HepG2 (cell line): ENCODE data around the gene TCFL5. TPM values are rescaled to one million over a fixed set of nuclear protein-coding genes. Genes with fewer than 3 reads are reported as not detected.

Source experiments
- AGO2 ChIP-seq: fragments of 200-400 bp; formaldehyde crosslinking; optimal IDR thresholded peaks from 2 replicates; pipeline ENCODE3; 2017; ENCODE audit warnings: mild to moderate bottlenecking, low read depth, low read length, moderate library complexity
- CAMTA2 ChIP-seq: sonication (generic); formaldehyde crosslinking; IDR thresholded peaks from 2 replicates; pipeline ENCODE4 v1.4.0; 2020; ENCODE audit warnings: mild to moderate bottlenecking, missing genetic modification reagents, borderline replicate concordance
- ELF3 ChIP-seq: IDR thresholded peaks from 2 replicates; pipeline ENCODE4 v1.6.1; 2016; ENCODE audit warnings: missing genetic modification reagents, missing compliant biosample characterization
- ERF ChIP-seq: IDR thresholded peaks from 2 replicates; pipeline ENCODE4 v1.6.1; 2018; ENCODE audit warnings: missing biosample characterization, missing genetic modification reagents
- NONO ChIP-seq, 2 experiments: fragments of 450-650 bp in 1 of 2; sonication (generic) in 1 of 2; formaldehyde crosslinking in 1 of 2; IDR thresholded peaks in 1 of 2; conservative IDR thresholded peaks in 1 of 2; 2 replicates each; pipeline versions ENCODE4 v1.6.1 to v1.8.0; 2017 to 2022; ENCODE audit warnings: mild to moderate bottlenecking in 1 of 2, missing genetic modification reagents in 1 of 2, moderate library complexity in 1 of 2
- NR2F1 ChIP-seq, 2 experiments: fragments of 450-650 bp in 1 of 2; formaldehyde crosslinking in 1 of 2; IDR thresholded peaks; 2 replicates each; pipeline versions ENCODE4 v1.5.0 to v1.6.1; 2016 to 2020; ENCODE audit warnings: mild to moderate bottlenecking in 1 of 2, missing compliant biosample characterization in 1 of 2, missing genetic modification reagents in 1 of 2, moderate library complexity in 1 of 2
- RCOR2 ChIP-seq: IDR thresholded peaks from 2 replicates; pipeline ENCODE4 v1.6.1; 2016; ENCODE audit warnings: missing biosample characterization, missing genetic modification reagents
- TARDBP ChIP-seq: sonication (generic); formaldehyde crosslinking; IDR thresholded peaks from 2 replicates; pipeline ENCODE4 v1.8.0; 2022; ENCODE audit warnings: mild to moderate bottlenecking, missing genetic modification reagents
- THRA ChIP-seq: sonication (generic); formaldehyde crosslinking; IDR thresholded peaks from 2 replicates; pipeline ENCODE4 v1.4.0; 2020; ENCODE audit warnings: missing genetic modification reagents, borderline replicate concordance
- ZNF501 ChIP-seq: sonication (generic); formaldehyde crosslinking; IDR thresholded peaks from 2 replicates; pipeline ENCODE4 v1.5.1; 2020; ENCODE audit warnings: mild to moderate bottlenecking, moderate library complexity, missing genetic modification reagents
- ZNF550 ChIP-seq: sonication (generic); formaldehyde crosslinking; IDR thresholded peaks from 2 replicates; pipeline ENCODE4 v1.4.0; 2020; ENCODE audit warnings: mild to moderate bottlenecking, missing genetic modification reagents, borderline replicate concordance
- ZNF576 ChIP-seq: sonication (generic); formaldehyde crosslinking; IDR thresholded peaks from 2 replicates; pipeline ENCODE4 v1.4.0; 2020; ENCODE audit warnings: mild to moderate bottlenecking, missing genetic modification reagents
- ZNF772 ChIP-seq: sonication (generic); formaldehyde crosslinking; IDR thresholded peaks from 2 replicates; pipeline ENCODE4 v1.5.0; 2020; ENCODE audit warnings: mild to moderate bottlenecking, missing genetic modification reagents
- polyA plus RNA-seq, 8 experiments: library from polyadenylated mRNA; depleted of rRNA in 3 of 8; stranded (reverse) in 7 of 8; unstranded in 1 of 8; fragments of >200 nt; fragmentation: Illumina TruSeq in 4 of 8; extraction: Trizol in 4 of 8; gene quantifications; 2 replicates each; pipeline versions ENCODE4 v1.2.1 to v1.2.3, GENCODE V29; 2011 to 2016; ENCODE audit warnings: low read depth in 4 of 8, missing spikeins in 1 of 8, mixed read lengths in 1 of 8; ENCODE audit not compliant: insufficient read depth in 1 of 8
- total RNA-seq, 5 experiments: library from RNA; depleted of rRNA; stranded (reverse); fragments of >200 nt; fragmentation: Illumina TruSeq; extraction: Trizol; gene quantifications; 2 replicates each; pipeline ENCODE4 v1.2.3, GENCODE V29; 2016; ENCODE audit warnings: low read depth in 1 of 5
- TF ChIP-seq, protein P1 (sequence below): sonication (generic); formaldehyde crosslinking; IDR thresholded peaks from 2 replicates; pipeline ENCODE4 v1.9.0; 2021; ENCODE audit warnings: mild to moderate bottlenecking, missing genetic modification reagents
- TF ChIP-seq, protein P2 (sequence below): sonication (generic); formaldehyde crosslinking; IDR thresholded peaks from 2 replicates; pipeline ENCODE4 v1.5.0; 2020; ENCODE audit warnings: missing genetic modification reagents
- TF ChIP-seq, protein P3 (sequence below): sonication (generic); formaldehyde crosslinking; IDR thresholded peaks from 2 replicates; pipeline ENCODE4 v1.5.1; 2020; ENCODE audit warnings: missing genetic modification reagents, mild to moderate bottlenecking, borderline replicate concordance

The TCFL5 gene
- total and polyA plus RNA-seq, 2 of the 13 experiments (the other 11 are each of a cell fraction or from before 2014, with no cell fraction given) = 14.8 to 20.0 TPM

- TF ChIP-seq, protein P1, sequence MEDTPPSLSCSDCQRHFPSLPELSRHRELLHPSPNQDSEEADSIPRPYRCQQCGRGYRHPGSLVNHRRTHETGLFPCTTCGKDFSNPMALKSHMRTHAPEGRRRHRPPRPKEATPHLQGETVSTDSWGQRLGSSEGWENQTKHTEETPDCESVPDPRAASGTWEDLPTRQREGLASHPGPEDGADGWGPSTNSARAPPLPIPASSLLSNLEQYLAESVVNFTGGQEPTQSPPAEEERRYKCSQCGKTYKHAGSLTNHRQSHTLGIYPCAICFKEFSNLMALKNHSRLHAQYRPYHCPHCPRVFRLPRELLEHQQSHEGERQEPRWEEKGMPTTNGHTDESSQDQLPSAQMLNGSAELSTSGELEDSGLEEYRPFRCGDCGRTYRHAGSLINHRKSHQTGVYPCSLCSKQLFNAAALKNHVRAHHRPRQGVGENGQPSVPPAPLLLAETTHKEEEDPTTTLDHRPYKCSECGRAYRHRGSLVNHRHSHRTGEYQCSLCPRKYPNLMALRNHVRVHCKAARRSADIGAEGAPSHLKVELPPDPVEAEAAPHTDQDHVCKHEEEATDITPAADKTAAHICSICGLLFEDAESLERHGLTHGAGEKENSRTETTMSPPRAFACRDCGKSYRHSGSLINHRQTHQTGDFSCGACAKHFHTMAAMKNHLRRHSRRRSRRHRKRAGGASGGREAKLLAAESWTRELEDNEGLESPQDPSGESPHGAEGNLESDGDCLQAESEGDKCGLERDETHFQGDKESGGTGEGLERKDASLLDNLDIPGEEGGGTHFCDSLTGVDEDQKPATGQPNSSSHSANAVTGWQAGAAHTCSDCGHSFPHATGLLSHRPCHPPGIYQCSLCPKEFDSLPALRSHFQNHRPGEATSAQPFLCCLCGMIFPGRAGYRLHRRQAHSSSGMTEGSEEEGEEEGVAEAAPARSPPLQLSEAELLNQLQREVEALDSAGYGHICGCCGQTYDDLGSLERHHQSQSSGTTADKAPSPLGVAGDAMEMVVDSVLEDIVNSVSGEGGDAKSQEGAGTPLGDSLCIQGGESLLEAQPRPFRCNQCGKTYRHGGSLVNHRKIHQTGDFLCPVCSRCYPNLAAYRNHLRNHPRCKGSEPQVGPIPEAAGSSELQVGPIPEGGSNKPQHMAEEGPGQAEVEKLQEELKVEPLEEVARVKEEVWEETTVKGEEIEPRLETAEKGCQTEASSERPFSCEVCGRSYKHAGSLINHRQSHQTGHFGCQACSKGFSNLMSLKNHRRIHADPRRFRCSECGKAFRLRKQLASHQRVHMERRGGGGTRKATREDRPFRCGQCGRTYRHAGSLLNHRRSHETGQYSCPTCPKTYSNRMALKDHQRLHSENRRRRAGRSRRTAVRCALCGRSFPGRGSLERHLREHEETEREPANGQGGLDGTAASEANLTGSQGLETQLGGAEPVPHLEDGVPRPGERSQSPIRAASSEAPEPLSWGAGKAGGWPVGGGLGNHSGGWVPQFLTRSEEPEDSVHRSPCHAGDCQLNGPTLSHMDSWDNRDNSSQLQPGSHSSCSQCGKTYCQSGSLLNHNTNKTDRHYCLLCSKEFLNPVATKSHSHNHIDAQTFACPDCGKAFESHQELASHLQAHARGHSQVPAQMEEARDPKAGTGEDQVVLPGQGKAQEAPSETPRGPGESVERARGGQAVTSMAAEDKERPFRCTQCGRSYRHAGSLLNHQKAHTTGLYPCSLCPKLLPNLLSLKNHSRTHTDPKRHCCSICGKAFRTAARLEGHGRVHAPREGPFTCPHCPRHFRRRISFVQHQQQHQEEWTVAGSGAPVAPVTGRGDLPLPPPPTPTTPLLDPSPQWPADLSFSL (CRISPR knock-in tag) = no peak
- TF ChIP-seq, protein P2, sequence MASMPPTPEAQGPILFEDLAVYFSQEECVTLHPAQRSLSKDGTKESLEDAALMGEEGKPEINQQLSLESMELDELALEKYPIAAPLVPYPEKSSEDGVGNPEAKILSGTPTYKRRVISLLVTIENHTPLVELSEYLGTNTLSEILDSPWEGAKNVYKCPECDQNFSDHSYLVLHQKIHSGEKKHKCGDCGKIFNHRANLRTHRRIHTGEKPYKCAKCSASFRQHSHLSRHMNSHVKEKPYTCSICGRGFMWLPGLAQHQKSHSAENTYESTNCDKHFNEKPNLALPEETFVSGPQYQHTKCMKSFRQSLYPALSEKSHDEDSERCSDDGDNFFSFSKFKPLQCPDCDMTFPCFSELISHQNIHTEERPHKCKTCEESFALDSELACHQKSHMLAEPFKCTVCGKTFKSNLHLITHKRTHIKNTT (CRISPR knock-in tag) = no peak
- TF ChIP-seq RCOR2 (CRISPR knock-in tag) (no peak), NR2F1 (CRISPR knock-in tag; IDR thresholded peaks at IDR 0.05) (no peak), AGO2 (peak; percentile 92), ZNF772 (CRISPR knock-in tag) (peak; percentile 46; the same call in 1 of the 2 replicates), TARDBP (CRISPR knock-in tag) (no peak), ELF3 (CRISPR knock-in tag) (no peak), ZNF576 (CRISPR knock-in tag) (no peak), NONO (IDR thresholded peaks at IDR 0.05) (no peak), NONO (CRISPR knock-in tag; conservative IDR thresholded peaks at IDR 0.05) (0 out of 2 replicates have a peak, but pooled peaks have one; percentile 36), ZNF550 (CRISPR knock-in tag) (no peak), ERF (no peak), THRA (CRISPR knock-in tag) (no peak), ZNF501 (CRISPR knock-in tag) (0 out of 2 replicates have a peak, but pooled peaks have one; percentile 21), CAMTA2 (0 out of 2 replicates have a peak, but pooled peaks have one; percentile 11)
- TF ChIP-seq, protein P3, sequence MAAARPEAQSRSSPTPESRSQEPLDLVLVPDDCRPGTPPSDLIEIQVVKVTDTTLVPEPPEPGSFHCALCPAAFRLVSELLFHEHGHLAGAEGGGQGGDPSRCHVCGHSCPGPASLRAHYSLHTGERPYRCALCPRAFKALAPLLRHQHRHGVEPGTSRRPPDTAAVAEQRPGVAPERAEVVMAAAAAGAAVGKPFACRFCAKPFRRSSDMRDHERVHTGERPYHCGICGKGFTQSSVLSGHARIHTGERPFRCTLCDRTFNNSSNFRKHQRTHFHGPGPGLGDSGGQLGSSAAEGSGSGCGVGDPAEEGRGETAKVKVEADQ (CRISPR knock-in tag) = no peak
Observed at GRCh38 chr20:62823688-62824475, 37.7 kb downstream of the TCFL5 start (continued).
